PC-3 (cell line): ENCODE data around the gene PPP6C.

Source experiments
- EZH2 ChIP-seq: fragments of 300-600 bp; sonication (generic); IDR thresholded peaks from one replicate; pipeline ENCODE4 v1.6.1; 2017; ENCODE audit warnings: antibody characterized with exemption, mild to moderate bottlenecking, low read length; ENCODE audit not compliant: unreplicated experiment
- TF ChIP-seq, protein P1 (sequence below): fragments of 300-600 bp; sonication (generic); conservative IDR thresholded peaks from 2 replicates; pipeline ENCODE4 v1.5.1; 2017; ENCODE audit warnings: antibody characterized with exemption, low read depth, mild to moderate bottlenecking, low read length

DNA sequence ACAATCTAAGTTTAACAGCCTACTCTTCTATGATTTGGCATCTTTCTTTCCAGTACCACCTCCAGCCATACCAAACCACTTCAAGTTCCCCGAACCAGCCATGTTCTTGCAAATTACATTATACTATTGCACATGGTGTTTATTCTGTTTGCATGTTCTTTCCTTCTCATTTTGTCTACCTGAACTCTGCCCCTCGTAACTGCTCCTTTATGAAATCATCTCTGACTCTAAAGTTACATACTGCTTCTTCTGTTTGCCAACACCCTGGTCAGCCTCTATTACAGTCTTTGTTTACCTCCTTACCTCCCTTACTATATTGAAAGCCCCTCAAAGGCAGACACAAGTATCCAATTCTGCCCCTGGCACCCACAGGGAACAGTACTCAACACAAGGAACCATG lies 6.0 kb downstream of the PPP6C start:
- no peak for TF ChIP-seq EZH2
- TF ChIP-seq, protein P1, sequence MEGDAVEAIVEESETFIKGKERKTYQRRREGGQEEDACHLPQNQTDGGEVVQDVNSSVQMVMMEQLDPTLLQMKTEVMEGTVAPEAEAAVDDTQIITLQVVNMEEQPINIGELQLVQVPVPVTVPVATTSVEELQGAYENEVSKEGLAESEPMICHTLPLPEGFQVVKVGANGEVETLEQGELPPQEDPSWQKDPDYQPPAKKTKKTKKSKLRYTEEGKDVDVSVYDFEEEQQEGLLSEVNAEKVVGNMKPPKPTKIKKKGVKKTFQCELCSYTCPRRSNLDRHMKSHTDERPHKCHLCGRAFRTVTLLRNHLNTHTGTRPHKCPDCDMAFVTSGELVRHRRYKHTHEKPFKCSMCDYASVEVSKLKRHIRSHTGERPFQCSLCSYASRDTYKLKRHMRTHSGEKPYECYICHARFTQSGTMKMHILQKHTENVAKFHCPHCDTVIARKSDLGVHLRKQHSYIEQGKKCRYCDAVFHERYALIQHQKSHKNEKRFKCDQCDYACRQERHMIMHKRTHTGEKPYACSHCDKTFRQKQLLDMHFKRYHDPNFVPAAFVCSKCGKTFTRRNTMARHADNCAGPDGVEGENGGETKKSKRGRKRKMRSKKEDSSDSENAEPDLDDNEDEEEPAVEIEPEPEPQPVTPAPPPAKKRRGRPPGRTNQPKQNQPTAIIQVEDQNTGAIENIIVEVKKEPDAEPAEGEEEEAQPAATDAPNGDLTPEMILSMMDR, result no peak
